ENCODE data around the gene FAM120C.
A peak's percentile ranks its signal among the peaks of the same experiment; 100 is the strongest.

The FAM120C gene

DNA sequence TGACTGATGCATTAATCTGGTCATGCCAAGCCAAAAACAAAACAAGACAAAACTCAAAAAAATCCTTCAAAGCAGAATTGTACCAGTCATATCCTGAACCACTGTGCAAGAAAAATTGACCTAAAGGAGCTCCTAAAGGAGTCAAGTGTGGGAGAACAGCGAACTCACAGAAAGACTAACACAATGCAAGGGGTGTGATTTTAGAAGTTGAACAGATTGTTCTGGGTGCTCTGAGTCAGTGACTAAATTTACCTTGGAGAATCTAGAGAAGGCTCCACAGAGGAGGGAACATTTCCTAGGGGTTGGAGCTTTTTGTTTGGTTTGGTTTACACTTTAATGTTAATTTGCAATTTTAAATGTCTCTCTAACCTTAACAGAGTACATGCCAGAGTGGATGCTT lies 89.9 kb downstream of the FAM120C start:
- no peak overlapping the region for H3K4me3 ChIP-seq (ENCODE audit: low read length)
- peaks cover 2% of the 10 kb centered on the region for H3K36me3 ChIP-seq (ENCODE audit: insufficient read depth, low read length)
- no peaks in the 10 kb centered on the region for H3K9me3 ChIP-seq (ENCODE audit: low read length)
- no peak overlapping the region for H2AFZ ChIP-seq (ENCODE audit: low read depth, low read length)
- H3K27me3 ChIP-seq (ENCODE audit: insufficient read depth, low read length): no peaks in the 10 kb centered on the region
- H3K4me1 ChIP-seq (ENCODE audit: insufficient read depth, low read length): no peaks in the 10 kb centered on the region

GRCh38 chrX:54090880-54091279 lies 92.2 kb downstream of the FAM120C start:
- Histone ChIP-seq H3K4me3 (ENCODE audit: low read length) (no peak overlapping the region), H3K36me3 (ENCODE audit: insufficient read depth, low read length) (peaks cover 3% of the 10 kb centered on the region), H3K4me1 (ENCODE audit: insufficient read depth, low read length) (no peaks in the 10 kb centered on the region), H2AFZ (ENCODE audit: low read depth, low read length) (no peak overlapping the region), H3K27me3 (ENCODE audit: insufficient read depth, low read length) (no peaks in the 10 kb centered on the region), H3K9me3 (ENCODE audit: low read length) (no peaks in the 10 kb centered on the region)

DNA sequence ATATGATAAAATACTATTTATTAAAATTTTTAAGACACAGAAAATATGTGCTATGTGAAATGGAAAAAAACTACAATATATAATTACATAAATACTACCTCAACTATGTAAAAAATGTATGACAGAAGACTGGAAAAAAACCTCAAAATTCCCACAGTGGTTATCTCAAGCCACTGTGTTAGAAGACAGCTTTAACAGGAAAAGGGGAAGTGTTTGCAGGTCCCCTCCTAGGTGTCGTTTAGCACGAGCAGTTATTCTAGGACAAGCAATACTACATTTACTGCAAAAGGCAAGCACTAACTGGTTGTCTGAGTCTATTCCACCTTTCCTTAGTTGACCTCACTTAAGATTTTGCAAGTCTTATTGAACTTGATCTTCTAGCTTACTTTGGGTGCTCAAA lies 93.9 kb downstream of the FAM120C start:
- peaks cover 7% of the 10 kb centered on the region for H3K36me3 ChIP-seq (ENCODE audit: insufficient read depth, low read length)
- H3K4me1 ChIP-seq (ENCODE audit: insufficient read depth, low read length): no peaks in the 10 kb centered on the region
- no peaks in the 10 kb centered on the region for H3K9me3 ChIP-seq (ENCODE audit: low read length)
- H3K27me3 ChIP-seq (ENCODE audit: insufficient read depth, low read length): no peaks in the 10 kb centered on the region
- H2AFZ ChIP-seq (ENCODE audit: low read depth, low read length): no peak overlapping the region
- no peak overlapping the region for H3K4me3 ChIP-seq (ENCODE audit: low read length)

GRCh38 chrX:54087661-54088060 lies 95.4 kb downstream of the FAM120C start:
- Histone ChIP-seq H3K4me3 (ENCODE audit: low read length) (no peak overlapping the region), H3K4me1 (ENCODE audit: insufficient read depth, low read length) (no peaks in the 10 kb centered on the region), H3K9me3 (ENCODE audit: low read length) (no peaks in the 10 kb centered on the region), H3K36me3 (ENCODE audit: insufficient read depth, low read length) (peaks cover 7% of the 10 kb centered on the region), H2AFZ (ENCODE audit: low read depth, low read length) (no peak overlapping the region), H3K27me3 (ENCODE audit: insufficient read depth, low read length) (no peaks in the 10 kb centered on the region)

DNA sequence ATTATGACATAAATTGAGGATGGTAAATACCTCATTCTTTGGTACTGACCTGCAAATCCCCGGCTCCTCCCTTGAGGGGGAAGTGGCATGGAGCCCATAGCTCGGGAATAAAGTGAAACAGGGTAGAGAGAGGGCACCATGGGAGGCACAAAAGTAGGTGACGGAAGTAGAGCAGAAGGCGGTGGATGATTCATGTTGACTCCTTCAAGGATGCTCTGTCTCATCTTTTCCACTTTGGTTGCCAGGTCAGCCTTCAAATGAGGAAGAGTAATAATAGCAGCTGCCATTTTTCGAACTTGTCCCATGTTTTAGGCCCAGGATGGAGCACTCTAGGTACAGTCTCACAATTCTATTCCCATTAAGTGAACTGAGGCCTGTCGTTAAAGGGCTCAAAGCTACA lies 97.4 kb downstream of the FAM120C start:
- Histone ChIP-seq H3K4me1 (ENCODE audit: insufficient read depth, low read length) (no peaks in the 10 kb centered on the region), H2AFZ (ENCODE audit: low read depth, low read length) (no peak overlapping the region), H3K9me3 (ENCODE audit: low read length) (no peaks in the 10 kb centered on the region), H3K36me3 (ENCODE audit: insufficient read depth, low read length) (peaks cover 8% of the 10 kb centered on the region), H3K4me3 (ENCODE audit: low read length) (no peak overlapping the region), H3K27me3 (ENCODE audit: insufficient read depth, low read length) (no peaks in the 10 kb centered on the region)

DNA sequence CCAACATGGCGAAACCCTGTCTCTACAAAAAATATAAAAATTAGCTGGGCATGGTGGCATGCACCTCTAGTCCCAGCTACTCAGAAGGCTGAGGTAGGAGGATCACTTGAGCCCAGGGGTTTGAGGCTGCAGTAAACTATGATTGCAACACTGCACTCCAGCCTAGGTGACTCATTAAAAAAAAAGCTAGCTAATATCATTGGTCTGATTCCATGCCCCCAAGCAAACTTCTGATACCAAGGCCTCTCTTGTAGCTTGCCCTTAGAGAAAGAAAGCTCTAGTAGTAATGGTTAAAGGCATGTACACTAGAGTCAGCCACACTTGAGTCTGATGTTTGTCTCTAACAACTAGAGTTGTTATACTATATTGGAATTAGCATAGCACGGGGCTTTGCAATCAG lies 106.2 kb downstream of the FAM120C start:
- H3K9me3 ChIP-seq (ENCODE audit: low read length): no peaks in the 10 kb centered on the region
- no peaks in the 10 kb centered on the region for H3K4me1 ChIP-seq (ENCODE audit: insufficient read depth, low read length)
- H3K4me3 ChIP-seq (ENCODE audit: low read length): no peak overlapping the region

DNA sequence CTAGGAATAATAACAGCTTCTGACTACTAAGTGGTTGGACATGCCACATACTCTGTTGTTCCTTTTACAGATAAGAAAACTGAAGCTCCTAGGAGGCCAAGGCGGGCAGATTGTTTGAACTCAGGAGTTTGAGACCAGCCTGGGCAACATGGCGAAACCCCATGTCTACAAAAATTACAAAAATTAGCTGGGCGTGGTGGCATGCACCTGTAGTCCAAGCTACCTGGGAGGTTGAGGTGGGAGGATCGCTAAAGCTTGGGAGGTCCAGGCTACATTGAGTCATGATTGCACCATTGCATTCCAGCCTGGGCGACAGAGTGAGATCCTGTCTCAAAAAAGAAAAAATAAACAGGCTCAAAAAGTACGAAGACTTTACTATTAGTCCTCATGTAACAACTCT lies 108.2 kb downstream of the FAM120C start:
- no peaks in the 10 kb centered on the region for H3K9me3 ChIP-seq (ENCODE audit: low read length)
- H3K36me3 ChIP-seq (ENCODE audit: insufficient read depth, low read length): peaks cover 3% of the 10 kb centered on the region
- H3K4me3 ChIP-seq (ENCODE audit: low read length): no peak overlapping the region
- H2AFZ ChIP-seq (ENCODE audit: low read depth, low read length): no peak overlapping the region
- H3K27me3 ChIP-seq (ENCODE audit: insufficient read depth, low read length): no peaks in the 10 kb centered on the region
- H3K4me1 ChIP-seq (ENCODE audit: insufficient read depth, low read length): no peaks in the 10 kb centered on the region

More for the DNA sequence above, 106.2 kb downstream of the FAM120C start:
- no peaks in the 10 kb centered on the region for H3K27me3 ChIP-seq (ENCODE audit: insufficient read depth, low read length)
- H3K36me3 ChIP-seq (ENCODE audit: insufficient read depth, low read length): peaks cover 7% of the 10 kb centered on the region
- no peak overlapping the region for H2AFZ ChIP-seq (ENCODE audit: low read depth, low read length)

GRCh38 chrX:54067766-54068165 lies 115.3 kb downstream of the FAM120C start:
- no peak overlapping the region for H2AFZ ChIP-seq (ENCODE audit: low read depth, low read length)
- H3K36me3 ChIP-seq (ENCODE audit: insufficient read depth, low read length): peaks cover 2% of the 10 kb centered on the region
- no peaks in the 10 kb centered on the region for H3K27me3 ChIP-seq (ENCODE audit: insufficient read depth, low read length)
- no peak overlapping the region for H3K4me3 ChIP-seq (ENCODE audit: low read length)
- H3K4me1 ChIP-seq (ENCODE audit: insufficient read depth, low read length): no peaks in the 10 kb centered on the region
- no peaks in the 10 kb centered on the region for H3K9me3 ChIP-seq (ENCODE audit: low read length)

DNA sequence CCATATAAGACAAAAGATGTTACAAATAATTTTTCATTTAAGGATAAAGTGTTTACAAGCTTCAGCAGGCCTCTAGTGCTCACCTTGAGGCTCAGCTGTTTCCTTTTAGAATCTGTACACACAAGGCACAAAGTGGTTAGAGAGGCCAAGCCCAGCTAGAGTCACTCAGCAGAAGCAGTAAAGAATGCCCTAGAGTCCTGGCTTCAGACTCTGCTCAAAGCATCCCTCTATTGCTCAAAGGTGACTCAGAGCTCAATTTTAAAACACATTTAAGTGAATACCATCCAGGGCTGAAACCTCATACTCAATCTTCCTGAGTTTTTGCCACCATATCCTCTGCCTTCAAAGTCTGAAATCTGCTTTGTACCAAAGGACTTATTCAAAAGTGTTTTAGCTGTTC lies 116.2 kb downstream of the FAM120C start:
- no peak overlapping the region for H3K4me3 ChIP-seq (ENCODE audit: low read length)
- no peaks in the 10 kb centered on the region for H3K27me3 ChIP-seq (ENCODE audit: insufficient read depth, low read length)
- no peak overlapping the region for H2AFZ ChIP-seq (ENCODE audit: low read depth, low read length)
- no peaks in the 10 kb centered on the region for H3K9me3 ChIP-seq (ENCODE audit: low read length)
- H3K36me3 ChIP-seq (ENCODE audit: insufficient read depth, low read length): no peaks in the 10 kb centered on the region
- no peaks in the 10 kb centered on the region for H3K4me1 ChIP-seq (ENCODE audit: insufficient read depth, low read length)

- H3K9me3 ChIP-seq (ENCODE audit: low read length): no peaks in the 10 kb centered on the region
- no peaks in the 10 kb centered on the region for H3K36me3 ChIP-seq (ENCODE audit: insufficient read depth, low read length)
- no peak overlapping the region for H3K4me3 ChIP-seq (ENCODE audit: low read length)
- no peak overlapping the region for H2AFZ ChIP-seq (ENCODE audit: low read depth, low read length)
- no peaks in the 10 kb centered on the region for H3K27me3 ChIP-seq (ENCODE audit: insufficient read depth, low read length)
- H3K4me1 ChIP-seq (ENCODE audit: insufficient read depth, low read length): no peaks in the 10 kb centered on the region
These were observed 118.5 kb downstream of the FAM120C start for GRCh38 chrX:54064564-54064963.

- H3K9me3 ChIP-seq (ENCODE audit: low read length): no peaks in the 10 kb centered on the region
- H3K4me3 ChIP-seq (ENCODE audit: low read length): no peak overlapping the region
- H3K27me3 ChIP-seq (ENCODE audit: insufficient read depth, low read length): no peaks in the 10 kb centered on the region
- no peaks in the 10 kb centered on the region for H3K36me3 ChIP-seq (ENCODE audit: insufficient read depth, low read length)
- no peak overlapping the region for H2AFZ ChIP-seq (ENCODE audit: low read depth, low read length)
- no peaks in the 10 kb centered on the region for H3K4me1 ChIP-seq (ENCODE audit: insufficient read depth, low read length)
These were observed 119.7 kb downstream of the FAM120C start for GRCh38 chrX:54063361-54063760.

GRCh38 chrX:54049801-54050200 lies 133.3 kb downstream of the FAM120C start:
- H3K4me1 ChIP-seq (ENCODE audit: insufficient read depth, low read length): peaks cover 16% of the 10 kb centered on the region
- H3K9me3 ChIP-seq (ENCODE audit: low read length): no peaks in the 10 kb centered on the region

GRCh38 chrX:54048412-54048811 lies 134.6 kb downstream of the FAM120C start:
- no peaks in the 10 kb centered on the region for H3K9me3 ChIP-seq (ENCODE audit: low read length)
- H3K36me3 ChIP-seq (ENCODE audit: insufficient read depth, low read length): no peaks in the 10 kb centered on the region
- H2AFZ ChIP-seq (ENCODE audit: low read depth, low read length): no peak overlapping the region
- H3K4me1 ChIP-seq (ENCODE audit: insufficient read depth, low read length): peaks cover 16% of the 10 kb centered on the region
- no peaks in the 10 kb centered on the region for H3K27me3 ChIP-seq (ENCODE audit: insufficient read depth, low read length)
- H3K4me3 ChIP-seq (ENCODE audit: low read length): no peak overlapping the region

More at GRCh38 chrX:54049801-54050200, 133.3 kb downstream of the FAM120C start:
- Histone ChIP-seq H3K4me3 (ENCODE audit: low read length) (no peak overlapping the region), H3K36me3 (ENCODE audit: insufficient read depth, low read length) (no peaks in the 10 kb centered on the region), H2AFZ (ENCODE audit: low read depth, low read length) (no peak overlapping the region), H3K27me3 (ENCODE audit: insufficient read depth, low read length) (no peaks in the 10 kb centered on the region)

GRCh38 chrX:54045563-54046228 lies 137.4 kb downstream of the FAM120C start:
- H3K4me3 ChIP-seq (ENCODE audit: low read length): peak overlapping the region; percentile 91
- peaks cover 16% of the 10 kb centered on the region for H3K4me1 ChIP-seq (ENCODE audit: insufficient read depth, low read length)
- H2AFZ ChIP-seq (ENCODE audit: low read depth, low read length): no peak overlapping the region
- H3K36me3 ChIP-seq (ENCODE audit: insufficient read depth, low read length): peaks cover 5% of the 10 kb centered on the region
- no peaks in the 10 kb centered on the region for H3K9me3 ChIP-seq (ENCODE audit: low read length)
- H3K27me3 ChIP-seq (ENCODE audit: insufficient read depth, low read length): no peaks in the 10 kb centered on the region

Measured in neuron (in vitro differentiated cells).